Testis (tissue), 2 donors: ENCODE results near the gene TRABD2B.

Experiments used
- CTCF ChIP-seq, 3 experiments: fragments of 450-650 bp in 2 of 3; fragments of 200-600 bp in 1 of 3; sonication (generic) in 1 of 3; IDR thresholded peaks; one replicate each; pipeline ENCODE4 v1.5.1; 2016 to 2019; ENCODE audit warnings: antibody characterized with exemption in 3 of 3, mild to moderate bottlenecking in 2 of 3, moderate library complexity in 1 of 3
- POLR2A ChIP-seq: fragments of 450-650 bp; IDR thresholded peaks from one replicate; pipeline ENCODE4 v1.6.1; 2017; ENCODE audit warnings: antibody characterized with exemption, mild to moderate bottlenecking, moderate library complexity

DNA sequence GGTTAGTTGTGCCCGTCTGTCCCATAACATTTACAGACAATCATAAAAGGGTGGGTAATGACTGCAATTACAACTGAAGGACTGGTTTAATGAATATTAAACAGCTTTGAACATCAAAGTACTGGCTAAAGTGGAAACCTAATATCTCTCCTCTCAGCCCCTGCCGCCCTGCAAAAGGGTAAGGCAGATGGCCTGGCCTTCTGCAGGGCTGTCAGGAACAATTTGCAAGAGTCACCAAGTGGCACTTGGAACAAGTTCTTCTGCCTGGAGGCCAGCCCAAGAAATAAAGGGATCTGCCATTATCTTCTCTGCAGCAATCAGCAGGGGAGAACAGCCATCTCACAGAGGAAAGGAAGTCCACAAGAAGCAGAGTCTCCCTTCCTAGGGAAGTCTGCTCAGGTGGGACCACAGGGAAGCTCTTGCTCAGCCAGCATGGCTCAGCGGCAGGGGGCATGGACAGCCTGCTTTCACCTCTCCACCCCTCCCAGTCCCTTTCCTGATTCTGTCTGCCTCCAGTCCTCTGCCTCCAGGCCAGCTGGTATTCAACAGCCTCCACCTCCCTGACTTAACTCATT, 96.1 kb downstream of the TRABD2B start:
- TF ChIP-seq POLR2A, result no peak
- TF ChIP-seq CTCF (IDR thresholded peaks at IDR 0.05), result no peak
